PFSK-1 (cell line): ENCODE results near the gene NCK2.

ENCODE experiments used
- FOXP2 ChIP-seq: optimal IDR thresholded peaks from 2 replicates; pipeline ENCODE3; 2011; ENCODE audit warnings: borderline replicate concordance, control low read depth, inconsistent platforms; ENCODE audit not compliant: insufficient read depth; ENCODE audit errors: extremely low read length, extremely low read depth
- POLR2AphosphoS5 ChIP-seq: IDR thresholded peaks from 2 replicates; pipeline ENCODE4 v1.6.1; 2012; ENCODE audit warnings: low read depth, mild to moderate bottlenecking, control low read depth, low read length, moderate library complexity
- SIN3A ChIP-seq: IDR thresholded peaks from 2 replicates; pipeline ENCODE4 v1.6.1; 2012; ENCODE audit warnings: mild to moderate bottlenecking, low read length, moderate library complexity, borderline replicate concordance; ENCODE audit not compliant: insufficient read depth
- TAF1 ChIP-seq: IDR thresholded peaks from 2 replicates; pipeline ENCODE4 v1.6.1; 2012; ENCODE audit warnings: low read length, control low read depth, borderline replicate concordance; ENCODE audit not compliant: insufficient read depth
- TF ChIP-seq, protein P1 (sequence below), 2 experiments: IDR thresholded peaks; 2 replicates each; pipeline versions ENCODE4 v1.6.1 to v1.8.0; 2011 to 2012; ENCODE audit warnings: low read depth in 2 of 2, low read length in 2 of 2, control low read depth in 1 of 2, inconsistent platforms in 1 of 2, mild to moderate bottlenecking in 1 of 2, moderate library complexity in 1 of 2; ENCODE audit not compliant: insufficient read depth in 1 of 2

NCK2 gene

DNA sequence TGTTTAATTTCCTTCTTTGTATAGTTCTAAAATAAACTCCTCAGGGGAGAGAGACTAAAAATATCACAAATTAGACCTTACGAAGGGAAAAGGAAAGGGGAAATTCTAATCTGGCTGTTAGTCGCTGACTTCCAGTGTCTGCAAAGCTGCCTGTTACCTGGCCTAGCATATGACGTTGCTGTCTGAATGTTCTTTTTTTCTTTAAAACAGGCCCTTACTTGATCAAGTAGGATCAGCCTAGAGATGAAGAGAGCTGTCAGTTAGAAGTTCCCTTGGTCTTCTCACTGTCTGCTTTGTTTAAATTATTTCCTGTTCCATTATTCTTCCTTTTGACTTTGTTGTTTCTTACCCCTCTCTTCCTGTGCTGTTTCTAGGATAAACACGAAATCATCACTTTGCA, 11.2 kb downstream of the NCK2 start:
- TF ChIP-seq POLR2AphosphoS5, result no peak
- no peak for TF ChIP-seq TAF1
- no peak for TF ChIP-seq FOXP2
- TF ChIP-seq, protein P1, sequence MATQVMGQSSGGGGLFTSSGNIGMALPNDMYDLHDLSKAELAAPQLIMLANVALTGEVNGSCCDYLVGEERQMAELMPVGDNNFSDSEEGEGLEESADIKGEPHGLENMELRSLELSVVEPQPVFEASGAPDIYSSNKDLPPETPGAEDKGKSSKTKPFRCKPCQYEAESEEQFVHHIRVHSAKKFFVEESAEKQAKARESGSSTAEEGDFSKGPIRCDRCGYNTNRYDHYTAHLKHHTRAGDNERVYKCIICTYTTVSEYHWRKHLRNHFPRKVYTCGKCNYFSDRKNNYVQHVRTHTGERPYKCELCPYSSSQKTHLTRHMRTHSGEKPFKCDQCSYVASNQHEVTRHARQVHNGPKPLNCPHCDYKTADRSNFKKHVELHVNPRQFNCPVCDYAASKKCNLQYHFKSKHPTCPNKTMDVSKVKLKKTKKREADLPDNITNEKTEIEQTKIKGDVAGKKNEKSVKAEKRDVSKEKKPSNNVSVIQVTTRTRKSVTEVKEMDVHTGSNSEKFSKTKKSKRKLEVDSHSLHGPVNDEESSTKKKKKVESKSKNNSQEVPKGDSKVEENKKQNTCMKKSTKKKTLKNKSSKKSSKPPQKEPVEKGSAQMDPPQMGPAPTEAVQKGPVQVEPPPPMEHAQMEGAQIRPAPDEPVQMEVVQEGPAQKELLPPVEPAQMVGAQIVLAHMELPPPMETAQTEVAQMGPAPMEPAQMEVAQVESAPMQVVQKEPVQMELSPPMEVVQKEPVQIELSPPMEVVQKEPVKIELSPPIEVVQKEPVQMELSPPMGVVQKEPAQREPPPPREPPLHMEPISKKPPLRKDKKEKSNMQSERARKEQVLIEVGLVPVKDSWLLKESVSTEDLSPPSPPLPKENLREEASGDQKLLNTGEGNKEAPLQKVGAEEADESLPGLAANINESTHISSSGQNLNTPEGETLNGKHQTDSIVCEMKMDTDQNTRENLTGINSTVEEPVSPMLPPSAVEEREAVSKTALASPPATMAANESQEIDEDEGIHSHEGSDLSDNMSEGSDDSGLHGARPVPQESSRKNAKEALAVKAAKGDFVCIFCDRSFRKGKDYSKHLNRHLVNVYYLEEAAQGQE (IDR thresholded peaks at IDR 0.05; ENCODE audit: insufficient read depth in 1 of 2, low read depth in 2 of 2, low read length in 2 of 2), result no peak
- no peak for TF ChIP-seq SIN3A

DNA sequence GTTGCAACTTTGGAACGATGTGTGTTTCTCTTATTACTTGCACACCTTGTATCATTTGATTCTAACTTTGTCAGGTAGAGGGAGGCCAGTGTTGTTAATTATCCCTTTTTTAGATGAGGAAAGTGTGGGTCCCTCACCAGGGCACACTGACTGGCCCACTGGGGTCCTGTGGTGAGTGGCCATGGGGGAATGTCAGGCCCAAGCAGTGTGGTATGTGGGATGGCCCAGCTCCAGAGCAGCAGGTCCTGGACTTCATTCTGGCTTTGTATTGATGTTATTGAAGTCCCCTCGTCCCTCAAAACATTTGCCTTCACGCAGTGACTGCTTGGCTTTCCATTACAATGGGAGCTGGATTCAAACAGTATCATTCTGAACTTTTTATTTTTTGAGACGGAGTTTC, 11.7 kb downstream of the NCK2 start:
- TF ChIP-seq FOXP2, result no peak
- no peak for TF ChIP-seq POLR2AphosphoS5
- TF ChIP-seq, protein P1 (IDR thresholded peaks at IDR 0.05; ENCODE audit: insufficient read depth in 1 of 2, low read depth in 2 of 2, low read length in 2 of 2), result no peak
- no peak for TF ChIP-seq SIN3A
- TF ChIP-seq TAF1, result no peak

DNA sequence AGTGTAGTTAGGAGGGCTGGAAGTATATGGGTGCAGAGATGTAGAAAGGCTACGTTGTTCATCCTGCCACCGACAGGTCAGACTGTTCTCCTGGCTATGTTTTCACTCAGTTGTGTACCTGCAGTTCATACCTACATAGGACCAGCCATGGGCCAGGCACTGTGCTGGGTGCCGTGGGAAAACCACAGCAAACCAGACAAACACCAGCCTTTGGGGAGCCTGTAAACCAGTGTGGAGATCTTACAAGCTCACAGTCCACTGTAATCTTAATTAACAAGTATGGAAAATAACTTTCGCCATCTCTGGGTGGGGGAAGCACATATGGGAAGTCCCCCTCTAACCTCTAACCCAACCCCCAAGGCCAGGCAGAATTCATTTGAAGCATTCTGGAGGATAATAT, 12.7 kb downstream of the NCK2 start:
- TF ChIP-seq POLR2AphosphoS5 (no peak), SIN3A (no peak), FOXP2 (no peak), TAF1 (no peak)
- TF ChIP-seq, protein P1 (IDR thresholded peaks at IDR 0.05; ENCODE audit: insufficient read depth in 1 of 2, low read depth in 2 of 2, low read length in 2 of 2), result no peak

DNA sequence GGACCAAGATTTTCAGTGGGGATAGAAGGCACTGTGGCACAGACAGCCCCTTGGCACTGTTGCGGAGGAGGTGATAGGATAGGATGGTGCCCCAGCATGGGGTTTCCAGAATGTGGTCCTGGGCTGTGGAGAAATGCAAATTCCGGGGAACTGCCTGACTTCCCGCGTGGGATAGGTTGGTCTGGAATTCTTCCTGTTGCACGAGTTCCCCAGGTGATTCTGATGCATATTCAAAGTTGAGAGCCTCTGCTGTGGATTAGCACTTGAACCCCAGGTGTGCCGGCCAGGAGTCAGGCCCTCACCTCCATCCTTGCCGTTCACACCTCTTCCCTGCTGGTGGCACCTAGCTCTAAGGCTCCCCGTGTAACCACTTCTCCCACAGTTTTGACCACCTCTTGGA, 15.5 kb downstream of the NCK2 start:
- TF ChIP-seq, protein P1 (IDR thresholded peaks at IDR 0.05; ENCODE audit: insufficient read depth in 1 of 2, low read depth in 2 of 2, low read length in 2 of 2), result no peak
- no peak for TF ChIP-seq FOXP2
- no peak for TF ChIP-seq TAF1
- no peak for TF ChIP-seq POLR2AphosphoS5
- no peak for TF ChIP-seq SIN3A

DNA sequence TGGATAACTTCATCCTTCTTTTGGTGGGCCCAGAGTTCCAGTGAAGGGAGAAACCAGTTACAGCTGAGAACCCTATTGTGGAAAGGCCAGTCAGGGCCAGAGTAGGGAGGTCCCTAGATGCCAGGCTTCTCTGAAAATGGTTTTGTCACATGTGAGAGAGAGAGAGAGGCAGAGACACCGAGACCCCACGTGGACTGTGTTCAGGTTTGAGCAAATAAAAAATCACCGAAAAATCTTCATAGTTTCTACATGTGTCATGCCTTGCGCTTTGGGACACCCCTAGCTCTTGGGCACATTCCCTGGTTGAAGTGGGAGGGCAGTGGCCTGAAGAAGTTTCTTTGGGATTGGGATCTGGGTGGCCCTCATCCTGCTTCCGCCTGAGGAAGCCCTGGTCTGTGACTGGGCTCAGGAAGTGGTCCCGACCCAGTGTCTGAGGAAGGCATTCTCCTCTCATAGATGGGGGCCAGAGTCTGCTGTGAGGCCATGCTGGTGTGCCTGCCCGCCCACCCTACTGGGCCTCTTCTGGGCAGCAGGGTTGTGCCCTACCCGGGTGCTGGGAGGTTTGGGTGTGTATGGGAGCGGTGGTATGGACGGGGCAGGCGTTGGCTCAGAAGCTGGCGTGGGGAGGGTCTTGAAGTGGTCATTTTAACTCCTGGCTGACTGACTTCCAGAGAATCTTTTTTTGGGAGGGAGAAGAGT, 16.1 kb downstream of the NCK2 start:
- TF ChIP-seq SIN3A, result no peak
- TF ChIP-seq TAF1, result no peak
- TF ChIP-seq, protein P1 (IDR thresholded peaks at IDR 0.05; ENCODE audit: insufficient read depth in 1 of 2, low read depth in 2 of 2, low read length in 2 of 2), result no peak
- no peak for TF ChIP-seq FOXP2
- TF ChIP-seq POLR2AphosphoS5, result no peak
